GM12801 (cell line): ENCODE results near the gene CHL1.

ENCODE experiments used
- TF ChIP-seq, protein P1 (sequence below): IDR thresholded peaks from one replicate; pipeline ENCODE4 v1.5.1; 2011; ENCODE audit warnings: control low read depth; ENCODE audit not compliant: insufficient read length; ENCODE audit errors: extremely low read depth

CHL1 gene

GRCh38 chr3:335240-335639 is 138.7 kb downstream of the CHL1 start:
- TF ChIP-seq, protein P1, sequence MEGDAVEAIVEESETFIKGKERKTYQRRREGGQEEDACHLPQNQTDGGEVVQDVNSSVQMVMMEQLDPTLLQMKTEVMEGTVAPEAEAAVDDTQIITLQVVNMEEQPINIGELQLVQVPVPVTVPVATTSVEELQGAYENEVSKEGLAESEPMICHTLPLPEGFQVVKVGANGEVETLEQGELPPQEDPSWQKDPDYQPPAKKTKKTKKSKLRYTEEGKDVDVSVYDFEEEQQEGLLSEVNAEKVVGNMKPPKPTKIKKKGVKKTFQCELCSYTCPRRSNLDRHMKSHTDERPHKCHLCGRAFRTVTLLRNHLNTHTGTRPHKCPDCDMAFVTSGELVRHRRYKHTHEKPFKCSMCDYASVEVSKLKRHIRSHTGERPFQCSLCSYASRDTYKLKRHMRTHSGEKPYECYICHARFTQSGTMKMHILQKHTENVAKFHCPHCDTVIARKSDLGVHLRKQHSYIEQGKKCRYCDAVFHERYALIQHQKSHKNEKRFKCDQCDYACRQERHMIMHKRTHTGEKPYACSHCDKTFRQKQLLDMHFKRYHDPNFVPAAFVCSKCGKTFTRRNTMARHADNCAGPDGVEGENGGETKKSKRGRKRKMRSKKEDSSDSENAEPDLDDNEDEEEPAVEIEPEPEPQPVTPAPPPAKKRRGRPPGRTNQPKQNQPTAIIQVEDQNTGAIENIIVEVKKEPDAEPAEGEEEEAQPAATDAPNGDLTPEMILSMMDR, result no peak

- TF ChIP-seq, protein P1, result no peak
These were observed 142.8 kb downstream of the CHL1 start for GRCh38 chr3:339351-339750.

GRCh38 chr3:341998-342397 is 145.4 kb downstream of the CHL1 start:
- TF ChIP-seq, protein P1, result no peak

DNA sequence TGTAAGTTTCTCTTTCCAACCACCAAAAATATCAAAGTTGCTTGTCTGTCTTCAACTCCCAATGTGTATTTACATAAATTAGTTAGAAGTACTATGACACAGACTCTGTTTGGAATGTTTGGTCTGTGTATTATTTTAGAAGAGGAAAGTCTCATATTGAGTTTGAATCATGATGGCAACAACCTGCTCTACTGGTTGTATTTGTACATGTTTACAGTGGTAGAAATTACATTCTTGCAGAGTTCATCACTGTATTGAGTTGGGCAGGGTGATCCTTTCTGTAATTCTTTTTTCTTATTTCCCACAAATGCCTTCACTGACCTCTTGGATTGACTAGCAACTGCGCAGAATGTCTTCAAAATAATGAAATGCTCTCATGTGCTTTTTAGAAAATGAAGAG is 149.6 kb downstream of the CHL1 start:
- TF ChIP-seq, protein P1, result no peak

DNA sequence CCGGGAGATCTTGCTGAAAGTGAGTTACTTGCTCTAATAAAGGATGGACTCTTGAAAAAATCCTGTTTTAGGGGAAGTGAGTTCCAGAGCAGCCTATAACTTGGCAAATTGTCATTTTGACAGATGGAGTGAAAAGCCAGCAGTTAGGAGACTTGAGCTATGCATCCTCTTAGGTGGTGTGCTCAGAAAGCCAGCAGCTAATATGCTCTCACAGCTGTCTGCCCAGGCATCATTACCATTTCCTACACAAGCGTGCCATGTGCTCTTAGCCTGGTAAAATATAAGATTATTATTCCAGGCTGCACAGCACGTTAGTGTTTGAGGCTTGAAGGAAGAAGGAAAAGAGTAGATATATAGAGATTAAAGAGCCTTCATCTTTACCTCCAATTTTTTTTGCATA is 151.0 kb downstream of the CHL1 start:
- TF ChIP-seq, protein P1, result no peak

GRCh38 chr3:350871-351371 is 154.4 kb downstream of the CHL1 start:
- TF ChIP-seq, protein P1, result no peak

GRCh38 chr3:352599-352998 is 156.0 kb downstream of the CHL1 start:
- TF ChIP-seq, protein P1, result no peak
